ENCODE measurements around the gene MEGF11.

Gene MEGF11

GRCh38 chr15:65893060-65893459 is 360.5 kb downstream of the MEGF11 start:
- TF ChIP-seq, protein P1, sequence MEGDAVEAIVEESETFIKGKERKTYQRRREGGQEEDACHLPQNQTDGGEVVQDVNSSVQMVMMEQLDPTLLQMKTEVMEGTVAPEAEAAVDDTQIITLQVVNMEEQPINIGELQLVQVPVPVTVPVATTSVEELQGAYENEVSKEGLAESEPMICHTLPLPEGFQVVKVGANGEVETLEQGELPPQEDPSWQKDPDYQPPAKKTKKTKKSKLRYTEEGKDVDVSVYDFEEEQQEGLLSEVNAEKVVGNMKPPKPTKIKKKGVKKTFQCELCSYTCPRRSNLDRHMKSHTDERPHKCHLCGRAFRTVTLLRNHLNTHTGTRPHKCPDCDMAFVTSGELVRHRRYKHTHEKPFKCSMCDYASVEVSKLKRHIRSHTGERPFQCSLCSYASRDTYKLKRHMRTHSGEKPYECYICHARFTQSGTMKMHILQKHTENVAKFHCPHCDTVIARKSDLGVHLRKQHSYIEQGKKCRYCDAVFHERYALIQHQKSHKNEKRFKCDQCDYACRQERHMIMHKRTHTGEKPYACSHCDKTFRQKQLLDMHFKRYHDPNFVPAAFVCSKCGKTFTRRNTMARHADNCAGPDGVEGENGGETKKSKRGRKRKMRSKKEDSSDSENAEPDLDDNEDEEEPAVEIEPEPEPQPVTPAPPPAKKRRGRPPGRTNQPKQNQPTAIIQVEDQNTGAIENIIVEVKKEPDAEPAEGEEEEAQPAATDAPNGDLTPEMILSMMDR (conservative IDR thresholded peaks at IDR 0.05; ENCODE audit: low read depth, low read length) = no peak
- DNase-seq (ENCODE audit: low read depth) = no peak
- no peak overlapping the region for H3K4me3 ChIP-seq (ENCODE audit: low read depth, low read length)

DNA sequence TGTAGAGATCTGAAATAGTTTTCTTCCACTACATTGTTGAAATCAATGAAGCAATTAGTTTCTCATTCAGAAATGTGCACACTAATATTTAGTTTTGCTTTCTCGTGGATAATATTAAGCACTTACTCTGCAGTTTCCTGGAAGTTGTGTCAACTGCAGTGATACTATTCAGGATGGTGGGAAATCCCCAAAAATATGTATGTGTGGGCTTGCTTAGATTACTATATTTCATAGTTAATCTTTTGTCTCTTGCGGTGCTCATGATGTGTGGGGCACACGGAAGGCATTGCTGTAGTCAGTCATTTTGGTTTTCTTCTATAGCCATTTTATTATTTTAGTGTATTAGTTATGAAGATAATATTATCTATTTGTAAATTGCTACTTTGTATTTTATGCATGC is 364.6 kb downstream of the MEGF11 start:
- no peak for DNase-seq (ENCODE audit: low read depth)
- H3K4me3 ChIP-seq (ENCODE audit: low read depth, low read length) = no peak overlapping the region
- TF ChIP-seq, protein P1 (conservative IDR thresholded peaks at IDR 0.05; ENCODE audit: low read depth, low read length) = no peak

GRCh38 chr15:65887565-65887964 is 366.0 kb downstream of the MEGF11 start:
- DNase-seq (ENCODE audit: low read depth) = no peak
- TF ChIP-seq, protein P1 (conservative IDR thresholded peaks at IDR 0.05; ENCODE audit: low read depth, low read length) = no peak
- no peak overlapping the region for H3K4me3 ChIP-seq (ENCODE audit: low read depth, low read length)

DNA sequence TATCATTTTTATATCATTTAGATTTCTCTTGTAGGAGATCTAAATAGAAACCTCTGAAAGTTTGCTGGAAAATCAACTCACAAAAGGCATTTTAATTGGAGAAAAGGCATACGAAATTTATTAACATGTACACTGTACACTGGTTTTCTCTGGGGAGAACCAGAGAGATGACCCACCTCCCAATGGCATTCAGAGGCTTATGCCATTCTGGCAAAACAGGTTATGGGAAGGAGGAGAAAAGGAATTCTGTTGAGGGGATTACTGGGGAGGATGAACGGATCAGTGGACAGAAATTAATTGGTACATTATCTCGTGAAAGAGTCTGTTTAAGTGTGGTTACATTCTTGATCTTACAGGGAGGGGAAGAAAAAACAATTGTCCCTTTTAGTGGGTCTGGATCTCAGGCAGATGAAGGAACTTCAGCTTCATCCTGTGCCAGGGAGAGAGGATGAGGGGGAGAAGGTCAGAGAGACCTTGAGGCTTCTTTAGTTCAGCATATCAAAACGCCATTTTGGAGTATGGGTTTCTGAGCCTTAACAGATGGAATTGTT is 367.8 kb downstream of the MEGF11 start:
- no peak overlapping the region for H3K4me3 ChIP-seq (ENCODE audit: low read depth, low read length)
- no peak for DNase-seq (ENCODE audit: low read depth)
- TF ChIP-seq, protein P1 (conservative IDR thresholded peaks at IDR 0.05; ENCODE audit: low read depth, low read length) = no peak

DNA sequence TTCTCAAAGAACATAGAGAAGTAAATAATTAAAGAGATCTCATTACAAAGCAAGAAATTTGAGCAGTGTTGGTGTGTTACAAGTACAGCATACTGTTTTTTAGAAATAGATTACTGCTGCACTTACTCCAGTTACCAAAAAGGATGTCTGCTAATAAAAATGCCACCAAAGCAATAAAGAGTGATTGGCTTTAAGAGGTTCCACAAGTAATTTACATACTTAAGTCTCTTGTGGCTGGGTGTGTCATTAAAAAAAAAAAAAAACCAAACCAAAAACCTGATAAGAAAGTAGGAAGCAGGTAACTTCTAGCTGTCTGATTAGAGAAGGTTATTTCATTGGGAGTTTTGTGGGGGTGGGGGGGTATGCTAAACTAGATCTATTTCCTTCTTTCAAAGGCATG is 369.0 kb downstream of the MEGF11 start:
- TF ChIP-seq, protein P1 (conservative IDR thresholded peaks at IDR 0.05; ENCODE audit: low read depth, low read length) = no peak
- no peak overlapping the region for H3K4me3 ChIP-seq (ENCODE audit: low read depth, low read length)
- no peak for DNase-seq (ENCODE audit: low read depth)

GRCh38 chr15:65883571-65883970 is 370.0 kb downstream of the MEGF11 start:
- TF ChIP-seq, protein P1 (conservative IDR thresholded peaks at IDR 0.05; ENCODE audit: low read depth, low read length) = no peak
- H3K4me3 ChIP-seq (ENCODE audit: low read depth, low read length) = no peak overlapping the region
- no peak for DNase-seq (ENCODE audit: low read depth)

GRCh38 chr15:65881766-65882434 is 371.6 kb downstream of the MEGF11 start:
- TF ChIP-seq, protein P1 (conservative IDR thresholded peaks at IDR 0.05; ENCODE audit: low read depth, low read length) = no peak
- DNase-seq (ENCODE audit: low read depth) = no peak
- H3K4me3 ChIP-seq (ENCODE audit: low read depth, low read length) = no peak overlapping the region

Measured in choroid plexus epithelial cell (primary cell).